GM18870 (cell line): Measurements from ENCODE around the gene PAM.

Source experiments
- ATAC-seq: cut with Tn5 transposase; IDR thresholded peaks from one replicate; pipeline ENCODE4 v1.9.1; 2021; ENCODE audit warnings: moderate library complexity; ENCODE audit not compliant: unreplicated experiment

PAM gene

GRCh38 chr5:102856389-102856777, 101.3 kb downstream of the PAM start:
- ATAC-seq = no peak

DNA sequence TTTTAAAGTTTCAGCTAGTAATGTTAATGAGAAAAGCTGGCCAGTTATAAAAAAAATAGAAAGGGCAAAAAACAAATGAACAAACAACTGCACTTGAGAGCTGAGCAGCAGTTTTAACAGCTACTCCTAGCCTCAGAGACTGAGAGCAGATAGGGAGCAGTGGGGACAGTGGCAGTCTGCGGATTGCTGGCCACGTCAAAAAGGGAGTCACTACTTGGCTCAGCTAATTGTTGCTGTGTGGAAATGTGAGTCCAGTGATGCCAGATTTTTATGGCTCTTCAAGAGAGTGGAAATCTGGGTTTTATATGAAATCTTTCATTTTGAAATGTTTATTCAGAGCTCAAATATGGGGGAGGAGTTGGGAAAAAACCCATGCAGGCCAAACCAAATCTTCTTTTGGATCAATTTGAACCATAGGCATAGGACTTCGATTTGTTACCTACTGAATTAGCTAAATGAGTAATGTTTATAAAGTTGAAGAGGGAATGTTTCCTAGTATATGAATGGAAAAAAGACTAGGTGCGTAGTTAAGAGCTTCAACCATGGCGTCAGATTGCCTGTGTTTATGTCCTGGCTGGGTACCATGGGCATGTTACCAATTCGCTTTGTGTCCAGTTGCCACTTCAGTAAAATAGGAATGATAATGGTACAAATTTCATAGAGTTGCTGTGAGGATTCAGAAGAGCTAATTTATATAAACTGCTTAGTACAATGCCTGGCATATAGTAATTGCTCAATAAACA, 102.1 kb downstream of the PAM start:
- no peak for ATAC-seq

GRCh38 chr5:102858221-102858620, 103.1 kb downstream of the PAM start:
- ATAC-seq = no peak

DNA sequence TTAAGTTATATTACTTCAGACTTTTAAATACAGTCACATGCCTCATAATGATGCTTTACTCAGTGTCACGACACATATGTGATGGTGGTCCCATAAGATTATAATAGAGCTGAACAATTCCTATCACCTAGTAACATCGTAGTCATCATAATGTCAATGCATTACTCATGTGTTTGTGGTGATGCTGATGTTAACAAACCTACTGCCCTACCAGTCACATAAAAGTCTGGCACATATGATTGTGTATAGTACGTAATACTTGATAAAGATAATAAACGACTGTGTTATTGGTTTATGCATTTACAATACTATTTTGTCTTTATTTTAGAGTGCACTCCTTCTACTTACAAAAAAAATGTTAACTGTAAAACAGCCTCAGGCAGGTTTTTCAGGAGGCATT, 103.7 kb downstream of the PAM start:
- no peak for ATAC-seq

GRCh38 chr5:102860035-102860434, 104.9 kb downstream of the PAM start:
- ATAC-seq = no peak

- ATAC-seq = no peak
These were observed 108.0 kb downstream of the PAM start for GRCh38 chr5:102863058-102863457.

- ATAC-seq = no peak
These were observed 108.9 kb downstream of the PAM start for GRCh38 chr5:102863764-102864560.

GRCh38 chr5:102865171-102865509, 110.0 kb downstream of the PAM start:
- no peak for ATAC-seq

DNA sequence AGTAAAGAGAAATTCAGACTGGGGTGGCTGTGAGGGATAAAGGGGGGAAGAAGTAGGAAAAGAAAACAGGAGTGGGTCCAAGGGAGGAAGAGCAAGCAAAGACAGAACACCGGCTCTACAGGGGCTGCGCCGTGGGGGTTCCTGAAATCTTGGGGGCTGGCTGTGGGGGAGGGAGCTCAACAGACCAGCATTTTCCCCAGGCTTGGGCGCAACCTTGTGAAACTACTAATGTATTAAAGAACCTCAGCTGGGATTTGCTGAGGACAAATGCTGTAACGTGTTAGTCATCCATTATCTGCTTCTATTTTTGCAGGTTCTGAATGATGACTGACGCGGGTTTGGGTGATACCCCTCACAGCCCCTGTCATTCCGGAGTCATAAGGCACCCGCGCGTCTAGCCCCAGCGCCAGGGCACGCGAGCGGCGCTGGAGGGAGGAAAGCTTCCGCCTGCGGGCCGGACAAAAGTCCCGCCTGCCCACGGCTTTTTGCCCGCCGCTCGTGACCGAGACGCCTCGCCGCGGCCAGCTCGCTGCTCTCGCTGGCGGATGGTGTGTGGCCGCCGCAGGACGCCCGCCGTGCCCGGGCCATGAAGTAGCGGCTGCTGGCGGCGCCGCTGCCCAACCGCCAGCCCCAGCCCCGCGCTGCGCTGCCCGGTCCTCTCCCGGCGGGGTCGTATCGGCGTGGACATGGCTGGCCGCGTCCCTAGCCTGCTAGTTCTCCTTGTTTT, 110.6 kb downstream of the PAM start:
- ATAC-seq = peak; percentile 70

- peak; percentile 11 for ATAC-seq
These were observed 111.1 kb downstream of the PAM start for GRCh38 chr5:102866237-102866600.

- peak; percentile 40 for ATAC-seq
These were observed 113.0 kb downstream of the PAM start for GRCh38 chr5:102867992-102868662.

DNA sequence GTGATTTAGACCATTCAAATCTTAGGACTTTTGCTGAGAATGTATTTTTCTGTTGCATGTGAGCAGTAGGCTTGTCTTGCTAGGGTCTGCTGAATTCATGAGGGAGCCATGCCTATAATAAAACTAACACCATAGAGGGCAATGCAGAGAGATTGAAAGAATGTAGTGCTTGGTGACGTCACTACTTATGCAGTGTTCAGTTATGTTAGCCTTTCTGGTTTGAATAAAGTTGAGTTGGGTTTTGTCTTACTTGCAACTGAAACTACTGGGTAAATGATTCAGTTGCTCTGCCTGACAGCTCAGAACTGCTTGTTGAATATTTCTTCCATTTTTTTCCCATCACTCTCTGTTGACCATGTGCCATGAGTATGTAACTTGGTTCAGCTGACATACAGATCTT, 114.1 kb downstream of the PAM start:
- ATAC-seq = no peak

DNA sequence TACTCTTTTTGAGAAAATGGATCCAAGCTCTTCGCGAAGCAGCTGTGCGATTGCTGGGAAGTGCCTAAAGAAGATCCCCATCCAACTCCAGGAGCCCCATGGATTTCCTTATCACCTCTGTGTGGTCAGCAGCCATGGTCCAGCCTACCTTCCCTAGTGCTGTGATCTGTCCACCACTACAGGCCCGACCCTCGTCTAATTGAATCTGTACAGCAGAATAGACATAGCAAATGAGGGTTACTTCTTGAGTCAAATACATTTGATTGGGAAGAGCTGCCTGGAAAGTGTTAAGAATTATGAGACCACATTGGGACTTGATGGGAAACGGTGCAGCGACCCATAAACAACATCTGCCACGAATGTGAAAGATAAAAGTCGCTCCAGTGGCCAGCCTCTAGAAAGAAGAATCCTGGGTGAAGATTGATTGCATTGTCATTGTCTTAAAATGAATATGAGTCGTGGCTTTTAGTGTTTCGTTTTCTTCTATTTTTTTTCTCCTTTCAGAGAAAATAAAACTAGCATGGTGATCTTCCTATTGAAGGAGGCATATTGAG, 118.4 kb downstream of the PAM start:
- ATAC-seq = no peak

- no peak for ATAC-seq
These were observed 118.9 kb downstream of the PAM start for GRCh38 chr5:102874054-102874453.

GRCh38 chr5:102875721-102876123, 120.6 kb downstream of the PAM start:
- no peak for ATAC-seq

DNA sequence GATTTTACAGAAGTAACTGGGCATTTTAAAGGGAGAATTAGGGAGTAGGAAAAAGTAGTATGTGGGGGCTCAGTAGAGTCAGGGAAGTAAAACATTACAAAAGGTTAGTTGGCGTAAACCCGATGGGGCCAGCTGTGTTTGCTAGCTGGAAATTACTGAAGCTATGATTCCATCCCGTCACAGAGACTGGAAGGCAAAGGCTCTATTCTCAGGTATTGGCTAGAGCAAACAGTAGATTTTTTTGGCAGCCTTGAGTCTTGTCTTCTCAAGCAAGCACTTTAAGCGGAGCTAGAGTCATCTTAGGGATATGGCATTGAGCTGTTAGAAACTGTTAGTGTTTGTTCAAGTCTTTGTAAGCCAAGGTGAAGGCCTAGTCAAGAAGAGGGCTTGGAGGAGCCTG, 121.5 kb downstream of the PAM start:
- ATAC-seq = no peak

DNA sequence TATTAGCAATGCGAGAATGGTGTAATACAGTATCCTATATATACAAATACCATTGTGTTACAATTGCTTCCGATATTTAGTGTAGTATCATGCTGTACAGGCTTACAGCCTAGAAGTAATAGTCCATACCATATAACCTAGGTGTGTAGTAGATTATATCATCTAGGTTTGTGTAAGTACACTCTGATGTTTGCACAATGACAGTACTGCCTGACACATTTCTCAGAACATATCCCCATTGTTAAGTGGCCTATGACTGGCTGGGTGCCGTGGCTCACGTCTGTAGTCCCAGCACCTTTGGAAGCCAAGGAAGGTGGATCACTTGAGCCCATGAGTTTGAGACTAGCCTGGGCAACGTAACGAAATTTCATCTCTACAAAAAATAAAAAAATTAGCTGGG, 124.6 kb downstream of the PAM start:
- no peak for ATAC-seq

DNA sequence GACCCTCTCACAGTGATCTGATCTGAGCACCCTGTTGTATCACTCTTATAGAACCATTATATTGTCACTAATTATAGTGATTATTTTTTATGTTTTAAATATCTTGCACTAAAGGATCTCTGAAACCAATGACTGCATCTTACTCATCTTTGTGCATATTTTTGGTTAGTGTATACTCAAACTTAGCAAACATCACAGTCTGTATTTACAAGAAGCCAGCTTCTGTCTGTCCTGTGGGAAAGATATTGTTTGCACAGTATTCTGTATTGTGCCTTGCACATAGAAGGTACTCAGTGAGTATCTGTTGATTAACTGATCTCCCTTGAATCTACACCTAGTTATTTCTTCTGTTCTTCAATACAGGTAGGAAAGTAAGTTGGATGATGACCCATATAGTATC, 131.5 kb downstream of the PAM start:
- ATAC-seq = no peak

GRCh38 chr5:102888483-102888882, 133.4 kb downstream of the PAM start:
- no peak for ATAC-seq

GRCh38 chr5:102889033-102889432, 133.9 kb downstream of the PAM start:
- no peak for ATAC-seq

DNA sequence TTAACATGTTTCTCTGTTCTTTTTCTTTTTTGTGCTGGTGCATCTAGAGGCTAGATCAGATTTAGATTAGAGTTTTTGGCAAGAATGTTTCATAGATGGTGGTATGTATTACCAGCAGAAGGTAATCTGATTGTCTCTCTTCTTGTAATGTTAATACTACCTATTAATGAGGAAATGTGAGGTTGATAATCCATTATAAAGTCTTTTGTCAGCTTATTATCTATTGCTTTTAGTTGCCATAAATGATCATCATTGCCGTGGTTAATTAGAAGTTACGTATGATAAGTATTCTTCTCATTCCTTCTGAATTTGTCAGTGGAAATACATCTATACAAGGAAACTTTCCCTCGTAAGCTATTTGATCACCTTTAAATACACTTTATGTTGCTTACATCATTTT, 135.0 kb downstream of the PAM start:
- ATAC-seq = no peak
